ENCODE measurements around the gene TRIM41. TPM values are rescaled to one million over a fixed set of nuclear protein-coding genes. Genes with fewer than 3 reads are reported as not detected.

Gene TRIM41
- total RNA-seq, 1 donor = 15.9 TPM

DNA sequence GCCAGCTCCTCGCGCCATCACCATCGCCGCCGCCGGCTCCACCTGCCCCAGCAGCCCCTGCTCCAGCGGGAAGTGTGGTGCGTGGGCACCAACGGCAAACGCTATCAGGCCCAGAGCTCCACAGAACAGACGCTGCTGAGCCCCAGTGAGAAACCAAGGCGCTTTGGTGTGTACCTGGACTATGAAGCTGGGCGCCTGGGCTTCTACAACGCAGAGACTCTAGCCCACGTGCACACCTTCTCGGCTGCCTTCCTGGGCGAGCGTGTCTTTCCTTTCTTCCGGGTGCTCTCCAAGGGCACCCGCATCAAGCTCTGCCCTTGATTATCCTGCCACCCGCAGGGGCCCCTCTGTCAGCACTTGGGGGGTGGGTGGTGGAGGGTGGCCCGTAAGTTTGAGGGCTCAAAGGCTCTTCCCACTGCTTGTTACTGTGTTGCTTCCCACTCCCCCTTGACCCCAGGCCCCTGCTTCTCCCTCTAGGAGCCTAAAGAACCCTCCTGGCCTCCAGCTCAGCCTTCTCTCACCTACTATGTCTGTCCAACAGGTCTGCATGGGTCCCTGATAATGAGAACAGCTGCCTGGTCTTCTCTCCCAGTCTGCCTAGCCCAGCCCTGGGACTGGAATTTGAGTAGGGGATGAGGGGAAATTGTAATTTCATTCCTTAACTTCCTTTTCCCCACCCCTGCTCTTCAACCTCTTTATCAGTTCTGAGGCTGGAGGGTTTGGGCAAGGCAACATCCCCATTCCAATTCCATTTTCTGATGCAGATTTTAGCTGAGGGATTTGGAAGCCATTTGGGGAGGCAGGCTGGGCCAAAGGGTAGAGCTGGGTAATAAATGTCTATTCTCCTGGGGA is 11.6 kb downstream of the TRIM41 start:
- no peak overlapping the region for H3K27ac ChIP-seq (ENCODE audit: low read depth, low read length)
- H2AFZ ChIP-seq (ENCODE audit: low read length) = no peak overlapping the region
- TF ChIP-seq, protein P1, sequence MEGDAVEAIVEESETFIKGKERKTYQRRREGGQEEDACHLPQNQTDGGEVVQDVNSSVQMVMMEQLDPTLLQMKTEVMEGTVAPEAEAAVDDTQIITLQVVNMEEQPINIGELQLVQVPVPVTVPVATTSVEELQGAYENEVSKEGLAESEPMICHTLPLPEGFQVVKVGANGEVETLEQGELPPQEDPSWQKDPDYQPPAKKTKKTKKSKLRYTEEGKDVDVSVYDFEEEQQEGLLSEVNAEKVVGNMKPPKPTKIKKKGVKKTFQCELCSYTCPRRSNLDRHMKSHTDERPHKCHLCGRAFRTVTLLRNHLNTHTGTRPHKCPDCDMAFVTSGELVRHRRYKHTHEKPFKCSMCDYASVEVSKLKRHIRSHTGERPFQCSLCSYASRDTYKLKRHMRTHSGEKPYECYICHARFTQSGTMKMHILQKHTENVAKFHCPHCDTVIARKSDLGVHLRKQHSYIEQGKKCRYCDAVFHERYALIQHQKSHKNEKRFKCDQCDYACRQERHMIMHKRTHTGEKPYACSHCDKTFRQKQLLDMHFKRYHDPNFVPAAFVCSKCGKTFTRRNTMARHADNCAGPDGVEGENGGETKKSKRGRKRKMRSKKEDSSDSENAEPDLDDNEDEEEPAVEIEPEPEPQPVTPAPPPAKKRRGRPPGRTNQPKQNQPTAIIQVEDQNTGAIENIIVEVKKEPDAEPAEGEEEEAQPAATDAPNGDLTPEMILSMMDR (IDR thresholded peaks at IDR 0.05; ENCODE audit: extremely low read depth, low read depth, low read length) = no peak
- H3K4me2 ChIP-seq (ENCODE audit: insufficient read depth, low read length) = no peak overlapping the region
- no peaks in the 10 kb centered on the region for H3K4me1 ChIP-seq (ENCODE audit: insufficient read depth, low read length)
- DNase-seq (ENCODE audit: insufficient read length, low spot score, missing footprints) = no peak
- no peak overlapping the region for H3K4me3 ChIP-seq (ENCODE audit: insufficient read depth, low read length)
- H3K9me3 ChIP-seq (ENCODE audit: low read depth, low read length) = no peaks in the 10 kb centered on the region
- H3K36me3 ChIP-seq (ENCODE audit: insufficient read depth, low read length) = peaks cover 75% of the 10 kb centered on the region
- H3K79me2 ChIP-seq (ENCODE audit: insufficient read depth, low read length) = peaks cover 26% of the 10 kb centered on the region
- H3K27me3 ChIP-seq (ENCODE audit: insufficient read depth, low read length) = no peaks in the 10 kb centered on the region
- peaks cover 25% of the 10 kb centered on the region for H4K20me1 ChIP-seq (ENCODE audit: insufficient read depth, low read length)

DNA sequence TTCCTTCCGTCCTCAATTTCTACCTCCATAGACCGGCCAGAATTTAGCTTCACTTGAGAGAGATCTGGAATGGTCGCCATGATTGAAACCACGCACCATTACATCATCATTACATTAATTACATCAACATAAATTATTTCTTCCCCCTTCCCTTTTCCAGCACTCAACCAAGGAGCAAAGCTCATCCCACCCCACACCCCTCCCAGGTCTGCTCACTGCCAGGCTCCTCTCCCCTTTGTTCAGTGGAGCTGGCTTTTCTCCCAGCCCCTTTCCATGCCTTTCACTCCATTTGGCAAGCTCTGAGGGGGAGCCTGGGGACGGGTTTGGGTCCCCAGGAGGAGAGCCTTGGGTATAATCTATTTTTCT is 12.2 kb downstream of the TRIM41 start:
- H2AFZ ChIP-seq (ENCODE audit: low read length) = no peak overlapping the region
- peaks cover 27% of the 10 kb centered on the region for H4K20me1 ChIP-seq (ENCODE audit: insufficient read depth, low read length)
- H3K4me2 ChIP-seq (ENCODE audit: insufficient read depth, low read length) = no peak overlapping the region
- H3K4me1 ChIP-seq (ENCODE audit: insufficient read depth, low read length) = no peaks in the 10 kb centered on the region
- no peaks in the 10 kb centered on the region for H3K9me3 ChIP-seq (ENCODE audit: low read depth, low read length)
- no peak overlapping the region for H3K27ac ChIP-seq (ENCODE audit: low read depth, low read length)
- no peak for DNase-seq (ENCODE audit: insufficient read length, low spot score, missing footprints)
- TF ChIP-seq, protein P1 (IDR thresholded peaks at IDR 0.05; ENCODE audit: extremely low read depth, low read depth, low read length) = no peak
- no peak overlapping the region for H3K4me3 ChIP-seq (ENCODE audit: insufficient read depth, low read length)
- no peaks in the 10 kb centered on the region for H3K27me3 ChIP-seq (ENCODE audit: insufficient read depth, low read length)
- H3K79me2 ChIP-seq (ENCODE audit: insufficient read depth, low read length) = peaks cover 29% of the 10 kb centered on the region
- H3K36me3 ChIP-seq (ENCODE audit: insufficient read depth, low read length) = peaks cover 80% of the 10 kb centered on the region

DNA sequence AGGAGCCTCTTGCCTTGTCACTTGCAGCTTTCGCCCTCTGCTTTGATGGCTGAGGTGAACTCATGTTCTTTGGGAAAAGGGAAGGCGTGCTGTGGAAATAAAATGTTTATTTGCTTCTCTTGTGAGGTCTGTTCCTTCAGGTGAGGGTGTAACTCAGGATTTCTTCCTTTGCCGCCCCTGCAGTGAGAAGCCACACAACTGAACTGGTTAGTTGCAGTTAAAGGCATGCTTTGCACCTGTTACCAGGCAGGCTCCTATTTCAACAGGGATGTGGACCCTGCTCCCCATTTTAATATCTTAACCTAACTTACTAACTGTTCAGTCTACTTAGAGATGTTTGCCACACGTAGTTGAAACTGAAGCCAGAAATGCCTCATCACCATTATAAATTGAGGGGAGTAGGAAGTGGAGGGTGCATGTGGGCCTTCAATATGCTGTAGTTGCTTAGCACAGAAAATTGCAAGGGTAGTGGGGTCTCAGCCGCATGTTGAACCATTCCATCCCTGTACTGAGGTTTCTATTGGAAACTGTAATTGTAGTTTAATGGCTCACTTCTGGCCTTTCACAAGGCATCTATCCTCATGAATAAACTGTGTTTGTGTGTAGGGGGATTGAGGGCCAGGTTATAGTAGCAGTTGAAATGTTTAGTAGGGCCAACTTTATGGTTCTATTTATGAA is 12.7 kb downstream of the TRIM41 start:
- H3K27ac ChIP-seq (ENCODE audit: low read depth, low read length) = no peak overlapping the region
- TF ChIP-seq, protein P1 (IDR thresholded peaks at IDR 0.05; ENCODE audit: extremely low read depth, low read depth, low read length) = no peak
- H3K27me3 ChIP-seq (ENCODE audit: insufficient read depth, low read length) = no peaks in the 10 kb centered on the region
- peaks cover 80% of the 10 kb centered on the region for H3K36me3 ChIP-seq (ENCODE audit: insufficient read depth, low read length)
- no peak for DNase-seq (ENCODE audit: insufficient read length, low spot score, missing footprints)
- H4K20me1 ChIP-seq (ENCODE audit: insufficient read depth, low read length) = peaks cover 27% of the 10 kb centered on the region
- no peak overlapping the region for H3K4me2 ChIP-seq (ENCODE audit: insufficient read depth, low read length)
- peaks cover 34% of the 10 kb centered on the region for H3K79me2 ChIP-seq (ENCODE audit: insufficient read depth, low read length)
- H2AFZ ChIP-seq (ENCODE audit: low read length) = no peak overlapping the region
- no peak overlapping the region for H3K4me3 ChIP-seq (ENCODE audit: insufficient read depth, low read length)
- peaks cover under 1% of the 10 kb centered on the region for H3K4me1 ChIP-seq (ENCODE audit: insufficient read depth, low read length)
- H3K9me3 ChIP-seq (ENCODE audit: low read depth, low read length) = no peaks in the 10 kb centered on the region

DNA sequence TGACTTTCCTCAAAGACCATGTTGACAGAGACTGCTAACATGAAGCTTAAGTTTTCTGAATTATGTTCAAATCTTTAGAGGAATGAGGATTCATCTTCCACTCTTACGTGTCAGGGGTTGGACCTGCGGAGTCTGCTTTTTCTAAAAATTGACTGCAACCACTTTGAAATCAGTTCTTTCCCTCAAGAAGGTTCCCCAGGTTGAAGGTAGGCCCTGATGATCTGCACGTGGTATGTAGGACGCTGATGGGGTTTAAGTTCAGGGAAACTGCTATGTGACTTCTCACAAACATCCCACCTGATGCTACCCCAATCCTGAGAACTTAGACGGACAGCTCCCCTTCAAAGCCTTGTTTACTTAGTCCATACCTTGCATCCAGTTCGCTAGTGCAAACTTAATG is 13.4 kb downstream of the TRIM41 start:
- peaks cover 80% of the 10 kb centered on the region for H3K36me3 ChIP-seq (ENCODE audit: insufficient read depth, low read length)
- DNase-seq (ENCODE audit: insufficient read length, low spot score, missing footprints) = no peak

More for the DNA sequence above, 13.4 kb downstream of the TRIM41 start:
- Histone ChIP-seq H3K9me3 (ENCODE audit: low read depth, low read length) (no peaks in the 10 kb centered on the region), H3K4me1 (ENCODE audit: insufficient read depth, low read length) (peaks cover 7% of the 10 kb centered on the region), H3K4me2 (ENCODE audit: insufficient read depth, low read length) (no peak overlapping the region), H3K27me3 (ENCODE audit: insufficient read depth, low read length) (no peaks in the 10 kb centered on the region), H4K20me1 (ENCODE audit: insufficient read depth, low read length) (peaks cover 34% of the 10 kb centered on the region), H3K79me2 (ENCODE audit: insufficient read depth, low read length) (peaks cover 40% of the 10 kb centered on the region), H3K27ac (ENCODE audit: low read depth, low read length) (no peak overlapping the region), H3K4me3 (ENCODE audit: insufficient read depth, low read length) (no peak overlapping the region), H2AFZ (ENCODE audit: low read length) (no peak overlapping the region)
- TF ChIP-seq, protein P1 (IDR thresholded peaks at IDR 0.05; ENCODE audit: extremely low read depth, low read depth, low read length) = no peak
